B cell (primary cell): ENCODE data around the gene LATS2. TPM values are rescaled to one million over a fixed set of nuclear protein-coding genes. Genes with fewer than 3 reads are reported as not detected.

ENCODE experiments used
- ATAC-seq: fragments of 200-7000 bp; cut with Tn5 transposase; one replicate; pipeline ENCODE4 v1.10.0; 2021; ENCODE audit warnings: low read depth, mild to moderate bottlenecking, moderate number of reproducible peaks, moderate library complexity
- CTCF ChIA-PET: fragments of 350-600 bp; sonication (Branson Sonifier 250); formaldehyde crosslinking; loops from one replicate; lab custom pipeline; 2021; ENCODE audit warnings: antibody characterized with exemption, inconsistent platforms; lab: Charles Lee
- POLR2A ChIA-PET: fragments of 350-600 bp; sonication (Branson Sonifier 250); formaldehyde crosslinking; loops from one replicate; lab custom pipeline; 2021; ENCODE audit warnings: antibody characterized with exemption; lab: Charles Lee
- DNase-seq: peaks from one replicate; pipeline ENCODE4 v3.0.0; 2013
- H2AFZ ChIP-seq: 2 replicates; pipeline ENCODE4 v1.6.1; 2012; ENCODE audit warnings: mild to moderate bottlenecking, low read depth, low read length; ENCODE audit not compliant: insufficient read depth, poor library complexity, severe bottlenecking
- H3K27ac ChIP-seq, 2 donors: 1 replicate in 1 of 2; 2 replicates in 1 of 2; pipeline ENCODE4 v1.5.1; 2012 to 2013; ENCODE audit warnings: low read length in 2 of 2, mild to moderate bottlenecking in 2 of 2, moderate library complexity in 1 of 2
- H3K27me3 ChIP-seq, 4 experiments: fragments of 200-600 bp in 1 of 4; sonication (generic) in 1 of 4; replicated peaks in 1 of 4; 1 replicate in 2 of 4; 2 replicates in 2 of 4; pipeline versions ENCODE4 v1.6.1 to v1.7.0; 2013 to 2016; ENCODE audit warnings: low read length in 3 of 4, mild to moderate bottlenecking in 2 of 4, mixed read lengths in 1 of 4, moderate library complexity in 1 of 4; ENCODE audit not compliant: insufficient read depth in 4 of 4, control insufficient read depth in 3 of 4; ENCODE audit errors: control extremely low read depth in 1 of 4
- H3K36me3 ChIP-seq, 2 experiments: replicated peaks in 1 of 2; 1 replicate in 1 of 2; 2 replicates in 1 of 2; pipeline versions ENCODE4 v1.6.1 to v1.7.1; 2013; ENCODE audit warnings: low read length in 1 of 2; ENCODE audit not compliant: insufficient read depth in 2 of 2, control insufficient read depth in 1 of 2; ENCODE audit errors: control extremely low read depth in 1 of 2, extremely low read depth in 1 of 2
- H3K4me1 ChIP-seq, 2 donors: fragments of 200-600 bp in 1 of 2; sonication (generic) in 1 of 2; 1 replicate in 1 of 2; 2 replicates in 1 of 2; pipeline versions ENCODE4 v1.5.1 to v1.6.1; 2013 to 2017; ENCODE audit warnings: low read length in 2 of 2; ENCODE audit not compliant: control insufficient read depth in 2 of 2, insufficient read depth in 2 of 2
- H3K4me2 ChIP-seq: replicated peaks from 2 replicates; pipeline ENCODE3; 2012; ENCODE audit warnings: mild to moderate bottlenecking, low read depth, low read length; ENCODE audit not compliant: poor library complexity, severe bottlenecking
- H3K4me3 ChIP-seq, 5 experiments: fragments of 200-600 bp in 1 of 5; sonication (generic) in 1 of 5; 1 replicate in 3 of 5; 2 replicates in 2 of 5; pipeline versions ENCODE4 v1.5.1 to v1.7.0; 2011 to 2016; ENCODE audit warnings: low read length in 4 of 5, mild to moderate bottlenecking in 4 of 5, low read depth in 2 of 5, control low read depth in 1 of 5, moderate library complexity in 1 of 5; ENCODE audit not compliant: insufficient read depth in 1 of 5; ENCODE audit errors: control extremely low read depth in 1 of 5, extremely low read depth in 1 of 5
- H3K79me2 ChIP-seq: fragments of 200-600 bp; sonication (generic); one replicate; pipeline ENCODE4 v1.6.0; 2016; ENCODE audit warnings: low read length; ENCODE audit not compliant: control insufficient read depth, insufficient read depth
- H3K9ac ChIP-seq: fragments of 200-600 bp; sonication (generic); 2 replicates; pipeline ENCODE4 v1.6.1; 2017; ENCODE audit warnings: mild to moderate bottlenecking, low read length, moderate library complexity
- H3K9me3 ChIP-seq, 3 donors: one replicate each; pipeline versions ENCODE4 v1.6.1 to v1.7.1; 2013; ENCODE audit warnings: low read length in 2 of 3; ENCODE audit not compliant: control insufficient read depth in 2 of 3, insufficient read depth in 1 of 3; ENCODE audit errors: control extremely low read depth in 1 of 3
- H4K20me1 ChIP-seq: 2 replicates; pipeline ENCODE4 v1.6.0; 2012; ENCODE audit warnings: mild to moderate bottlenecking, low read length; ENCODE audit not compliant: insufficient read depth, control insufficient read depth, poor library complexity, severe bottlenecking
- H3K27ac Mint-ChIP-seq: one replicate; pipeline ENCODE4 v1.8.0; 2021; ENCODE audit warnings: mixed read lengths
- H3K27me3 Mint-ChIP-seq: one replicate; pipeline ENCODE4 v1.8.0; 2021; ENCODE audit warnings: mixed read lengths
- H3K4me1 Mint-ChIP-seq: one replicate; pipeline ENCODE4 v1.8.0; 2021; ENCODE audit warnings: mixed read lengths
- H3K4me3 Mint-ChIP-seq: one replicate; pipeline ENCODE4 v1.8.0; 2021; ENCODE audit warnings: mixed read lengths
- H3K9me3 Mint-ChIP-seq: one replicate; pipeline ENCODE4 v1.8.0; 2022; ENCODE audit warnings: mixed read lengths; ENCODE audit not compliant: insufficient read depth
- CTCF ChIP-seq: fragments of 200-600 bp; IDR thresholded peaks from one replicate; pipeline ENCODE4 v1.8.0; 2022; ENCODE audit warnings: antibody characterized with exemption, mild to moderate bottlenecking
- EZH2 ChIP-seq: IDR thresholded peaks from 2 replicates; pipeline ENCODE4 v1.6.1; 2012; ENCODE audit warnings: borderline replicate concordance, low read depth, mild to moderate bottlenecking, moderate library complexity, low read length; ENCODE audit not compliant: insufficient read depth, poor library complexity, severe bottlenecking
- WGBS: methylation state at CpG from one replicate; pipeline ENCODE4 v1.1.5; 2013; ENCODE audit warnings: missing lambda C conversion rate; ENCODE audit not compliant: insufficient coverage; 5-methylcytosine and 5-hydroxymethylcytosine counted together
- intact Hi-C: fragments of 100-400 bp; cut with micrococcal nuclease; formaldehyde crosslinking; loops from one replicate; pipeline ENCODE4 v1.10.0; 2022
- polyA plus RNA-seq: library from polyadenylated mRNA; depleted of rRNA; stranded (reverse); fragments of >200 nt; gene quantifications from 2 replicates; pipeline ENCODE4 v1.2.3, GENCODE V29; 2012
- total RNA-seq, 2 donors: library from RNA; stranded (reverse); fragments of 120-200 nt in 1 of 2; gene quantifications; 1 replicate in 1 of 2; 2 replicates in 1 of 2; pipeline versions ENCODE4 v1.2.3 to v1.2.4, GENCODE V29; 2013 to 2022

Gene LATS2
- total and polyA plus RNA-seq, 2 donors (not counting 1 experiment from before 2014, with no cell fraction given): 1.9 to 2.7 TPM

DNA sequence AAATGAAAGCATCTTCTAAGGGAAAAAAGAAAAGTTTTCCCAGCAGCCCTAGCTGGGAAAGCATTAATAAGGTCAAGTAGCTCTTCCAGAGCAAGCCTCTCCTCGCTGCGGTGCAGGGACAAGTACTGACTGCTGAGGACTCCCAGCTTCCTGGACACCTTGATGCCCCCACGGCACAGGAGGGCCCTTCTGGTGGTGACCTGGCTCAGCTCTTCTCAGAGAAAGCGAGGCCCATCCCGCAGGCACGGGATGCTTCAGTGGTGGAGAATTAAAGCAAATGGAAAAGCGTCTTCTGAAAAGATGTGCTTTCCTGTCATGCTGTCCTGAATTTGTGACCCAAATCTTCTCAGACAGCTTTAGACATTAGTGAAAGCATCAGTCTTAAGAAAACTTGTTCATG lies 38.8 kb upstream of the LATS2 start:
- CTCF ChIA-PET: interaction anchor here (0.5 kb wide), 1 partner anchor 31 kb away, joined by 3 read pairs; no protein-coding TSS in a partner anchor
- no peaks in the 10 kb centered on the region for H3K79me2 ChIP-seq
- POLR2A ChIA-PET: no interaction called here
- no peak for TF ChIP-seq EZH2
- no peak for TF ChIP-seq CTCF
- no peak overlapping the region for H3K27ac Mint-ChIP-seq
- H3K4me1 ChIP-seq: no peaks in the 10 kb centered on the region
- no peak overlapping the region for H2AFZ ChIP-seq
- intact Hi-C loops: no loop called here
- no peaks in the 10 kb centered on the region for H3K36me3 ChIP-seq
- no peak overlapping the region for H3K4me3 ChIP-seq
- H3K9me3 ChIP-seq: peaks cover 0 to 3% (median 0%) of the 10 kb centered on the region in 3 donors
- peaks cover 11% of the 10 kb centered on the region for H3K27me3 Mint-ChIP-seq
- no peak overlapping the region for H3K27ac ChIP-seq
- no peak for DNase-seq
- no peak overlapping the region for H3K4me2 ChIP-seq
- no peaks in the 10 kb centered on the region for H4K20me1 ChIP-seq
- no peak for ATAC-seq
- no peaks in the 10 kb centered on the region for H3K4me1 Mint-ChIP-seq
- 98% methylated on average over 5 of the region's 7 CpGs for WGBS
- no peak overlapping the region for H3K4me3 Mint-ChIP-seq
- H3K9ac ChIP-seq: no peak overlapping the region
- H3K27me3 ChIP-seq: no peaks in the 10 kb centered on the region
- H3K9me3 Mint-ChIP-seq: no peaks in the 10 kb centered on the region

DNA sequence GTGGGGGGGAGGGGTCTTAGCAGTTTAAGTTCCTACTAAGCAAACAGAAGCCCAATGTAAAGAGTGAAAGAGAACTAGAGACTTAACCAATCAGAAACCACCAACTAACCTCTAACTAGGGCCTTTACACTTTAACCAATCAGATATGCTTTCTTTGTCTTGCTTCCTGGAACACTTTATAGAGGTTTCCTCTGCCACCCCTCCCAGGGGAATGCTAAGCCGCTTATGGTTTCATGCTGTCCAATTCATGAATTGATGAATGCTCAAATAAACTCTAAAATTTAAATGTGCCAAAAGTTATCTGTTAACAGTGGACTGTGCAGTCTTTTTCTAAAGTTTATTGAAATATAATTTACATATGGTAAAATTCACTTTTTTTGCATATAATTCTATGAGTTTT lies 33.9 kb upstream of the LATS2 start:
- H2AFZ ChIP-seq: no peak overlapping the region
- no peaks in the 10 kb centered on the region for H3K4me1 ChIP-seq
- H3K36me3 ChIP-seq: no peaks in the 10 kb centered on the region
- no peak overlapping the region for H3K27ac ChIP-seq
- DNase-seq (no peak), ATAC-seq (no peak)
- Mint-ChIP-seq H3K4me1 (no peaks in the 10 kb centered on the region), H3K9me3 (no peaks in the 10 kb centered on the region), H3K27ac (no peak overlapping the region), H3K4me3 (no peak overlapping the region), H3K27me3 (peaks cover 6% of the 10 kb centered on the region)
- POLR2A ChIA-PET: no interaction called here
- H3K9ac ChIP-seq: no peak overlapping the region
- CTCF ChIA-PET: no interaction called here
- H4K20me1 ChIP-seq: no peaks in the 10 kb centered on the region
- no peak overlapping the region for H3K4me2 ChIP-seq
- H3K9me3 ChIP-seq: no peaks in the 10 kb centered on the region
- no peaks in the 10 kb centered on the region for H3K79me2 ChIP-seq
- intact Hi-C loops: no loop called here
- H3K27me3 ChIP-seq: no peaks in the 10 kb centered on the region
- no peak for TF ChIP-seq CTCF
- no peak for TF ChIP-seq EZH2
- WGBS: no CpG with 5 or more reads among the region's 1 CpG
- H3K4me3 ChIP-seq: no peak overlapping the region
